Measurements from ENCODE around the gene SEMA3G.

The SEMA3G gene

GRCh38 chr3:52438579-52439425 lies 6.1 kb downstream of the SEMA3G start:
- no peak for DNase-seq

DNA sequence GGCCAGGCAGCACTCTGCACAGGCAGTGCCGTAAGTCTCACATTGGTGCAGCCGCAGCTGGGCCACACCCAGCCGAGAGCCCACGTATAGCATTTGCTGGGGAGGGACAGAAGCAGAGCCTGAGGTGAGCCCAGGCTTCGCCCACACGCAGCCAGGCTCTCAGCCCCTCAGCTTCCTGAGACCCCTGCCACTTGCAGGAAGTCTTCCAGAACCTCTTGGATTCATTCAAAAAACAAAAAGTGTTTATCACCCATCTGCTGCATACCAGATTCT lies 6.9 kb downstream of the SEMA3G start:
- no peak for DNase-seq

GRCh38 chr3:52437326-52438103 lies 7.4 kb downstream of the SEMA3G start:
- DNase-seq: no peak

DNA sequence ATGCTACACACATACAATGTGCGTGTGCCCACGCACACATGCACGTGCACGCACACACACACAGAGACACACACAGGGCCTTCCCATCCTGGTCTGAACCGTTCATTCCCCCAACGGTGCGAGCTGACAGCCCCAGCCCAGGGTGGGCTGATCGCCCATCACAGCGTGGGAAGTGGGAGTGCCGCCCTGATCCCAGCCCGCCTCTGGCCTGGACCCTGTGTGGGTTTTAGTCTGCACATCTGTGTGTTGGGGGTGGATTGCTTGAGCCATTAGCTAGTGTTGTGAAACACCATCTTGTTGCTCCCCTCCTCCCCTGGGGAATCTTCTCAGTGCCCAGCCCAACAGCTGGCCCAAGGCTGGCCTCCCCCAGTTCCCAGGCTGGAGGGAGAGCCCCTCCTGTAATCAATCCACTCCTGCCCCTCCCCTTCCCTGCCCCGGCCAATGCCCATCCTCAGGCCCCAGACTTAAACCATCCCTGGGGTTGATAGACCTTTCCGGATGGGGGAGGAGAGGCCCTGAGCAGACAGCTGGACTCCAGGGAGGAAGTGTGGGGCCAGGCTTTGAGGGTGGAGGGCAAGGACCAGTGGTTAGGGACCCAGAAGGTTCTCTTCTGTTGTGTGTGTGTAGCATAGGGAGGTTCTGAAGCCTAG lies 8.3 kb downstream of the SEMA3G start:
- no peak for DNase-seq

GRCh38 chr3:52435246-52436101 lies 9.4 kb downstream of the SEMA3G start:
- DNase-seq: no peak

DNA sequence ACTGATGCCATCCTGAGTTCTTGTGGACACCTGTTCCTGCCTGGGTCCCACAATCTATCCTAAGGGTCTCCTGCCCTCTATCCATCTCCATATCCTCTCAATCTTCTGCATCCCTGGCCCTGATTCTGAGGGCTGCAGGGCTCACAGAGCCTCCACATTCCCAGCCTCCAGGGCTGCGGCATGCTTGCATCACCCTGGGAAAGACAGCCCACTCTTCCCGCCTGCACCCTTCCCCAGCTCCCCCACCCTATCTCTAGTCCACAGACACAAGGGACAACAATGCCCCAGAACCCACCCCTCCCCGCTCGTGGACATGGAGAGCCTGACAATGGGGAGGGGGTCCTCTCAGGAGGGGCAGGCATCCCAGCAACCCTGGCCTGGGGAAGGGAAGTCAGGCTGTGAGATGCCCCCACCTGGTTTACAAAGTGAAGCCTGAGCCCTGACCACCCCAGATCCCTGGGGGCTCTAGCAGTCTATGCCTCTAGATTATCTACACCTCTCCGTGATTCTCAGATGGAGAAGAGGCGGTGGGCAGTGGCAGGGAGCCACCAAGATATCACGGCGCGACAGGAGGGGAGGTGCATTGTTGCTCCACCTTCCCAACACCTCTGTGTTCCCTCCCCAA lies 10.3 kb downstream of the SEMA3G start:
- no peak for DNase-seq

DNA sequence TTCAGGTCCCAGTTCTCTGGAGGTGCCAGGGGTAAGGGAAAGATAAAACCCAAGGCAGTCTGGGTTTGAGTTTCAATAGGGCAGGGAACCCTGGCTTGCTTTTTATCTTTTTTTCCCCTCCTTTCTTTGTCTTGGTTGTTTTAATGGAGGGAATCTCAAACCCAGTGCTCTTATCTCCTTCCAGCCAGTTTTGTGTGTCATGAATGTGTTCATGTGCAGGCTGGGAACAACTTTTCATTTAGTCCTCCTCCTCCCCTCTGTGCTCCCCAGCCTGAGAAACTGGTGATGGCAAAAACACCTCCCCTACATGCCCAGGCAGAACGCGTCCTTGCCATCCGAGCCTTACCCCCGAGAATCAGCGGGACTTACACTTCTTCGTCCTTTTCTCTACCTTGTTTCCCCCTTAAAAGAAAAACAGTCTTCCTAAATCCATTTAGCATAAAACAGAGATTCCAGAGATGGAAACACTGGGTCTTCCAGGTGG lies 10.9 kb downstream of the SEMA3G start:
- DNase-seq: no peak

- DNase-seq: no peak
Measured at GRCh38 chr3:52433328-52433995, 11.4 kb downstream of the SEMA3G start.

DNA sequence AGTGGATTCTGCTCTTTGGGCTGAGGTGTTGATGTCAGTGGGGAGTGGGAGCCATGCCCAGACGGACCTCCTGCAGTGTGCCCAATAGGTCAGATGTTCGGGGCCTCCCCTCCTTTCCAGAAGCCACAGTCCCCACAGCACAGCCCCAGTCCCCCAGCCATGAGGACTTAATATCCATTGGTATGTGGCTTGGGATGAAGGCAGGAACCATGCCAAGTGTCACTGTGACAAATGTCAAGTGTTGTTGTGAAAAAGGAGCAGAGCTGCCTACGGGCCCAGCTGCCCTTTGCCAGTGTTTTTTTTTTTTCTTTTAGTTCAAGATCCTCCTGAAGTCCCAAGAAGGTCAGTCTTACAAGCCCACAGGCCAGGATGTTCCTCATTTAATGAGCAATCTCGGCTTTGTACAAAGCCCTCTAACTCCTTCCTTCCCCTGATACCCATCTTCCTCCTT lies 12.2 kb downstream of the SEMA3G start:
- DNase-seq: no peak

- no peak for DNase-seq
Measured at GRCh38 chr3:52432225-52432624, 12.7 kb downstream of the SEMA3G start.

- no peak for DNase-seq
Measured at GRCh38 chr3:52431459-52432223, 13.3 kb downstream of the SEMA3G start.

DNA sequence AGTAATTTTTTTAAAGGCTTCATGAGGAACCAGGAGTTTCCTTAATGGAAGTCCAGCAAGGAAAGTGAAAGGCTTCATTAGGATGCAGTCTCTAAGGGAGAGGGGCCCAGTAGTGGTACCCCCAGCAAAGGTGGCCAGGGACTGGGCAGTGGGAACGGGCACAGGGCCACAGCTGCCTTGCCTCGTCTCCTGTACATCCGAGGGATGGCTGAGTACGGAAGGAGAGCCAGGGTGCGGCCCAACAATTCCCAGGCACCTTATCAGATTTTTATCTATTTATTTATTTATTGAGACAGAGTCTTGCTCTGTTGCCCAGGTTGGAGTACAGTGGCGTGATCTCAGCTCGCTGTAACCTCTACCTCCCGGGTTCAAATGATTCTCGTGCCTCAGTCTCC lies 14.5 kb downstream of the SEMA3G start:
- no peak for DNase-seq

- DNase-seq: no peak
Measured at GRCh38 chr3:52429779-52430415, 15.0 kb downstream of the SEMA3G start.

DNA sequence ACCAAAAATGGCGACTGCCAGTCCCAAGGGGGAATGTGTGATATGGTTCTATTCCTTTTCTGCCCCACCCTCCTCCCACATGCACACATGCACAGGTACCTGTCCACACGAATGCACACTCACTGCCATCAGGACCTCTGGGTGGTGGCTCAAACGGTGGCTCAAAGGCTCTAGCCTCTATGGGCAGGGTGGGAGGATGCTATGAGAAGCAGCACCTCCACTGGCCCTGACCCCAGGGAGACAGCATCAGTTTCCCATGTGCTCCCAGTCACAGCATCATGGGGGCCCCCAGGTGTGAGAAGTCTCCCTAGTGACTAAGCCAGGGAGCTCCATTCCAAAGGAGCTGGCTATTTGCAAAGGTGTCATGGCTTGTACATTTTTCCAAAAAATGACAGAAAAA lies 15.9 kb downstream of the SEMA3G start:
- no peak for DNase-seq

DNA sequence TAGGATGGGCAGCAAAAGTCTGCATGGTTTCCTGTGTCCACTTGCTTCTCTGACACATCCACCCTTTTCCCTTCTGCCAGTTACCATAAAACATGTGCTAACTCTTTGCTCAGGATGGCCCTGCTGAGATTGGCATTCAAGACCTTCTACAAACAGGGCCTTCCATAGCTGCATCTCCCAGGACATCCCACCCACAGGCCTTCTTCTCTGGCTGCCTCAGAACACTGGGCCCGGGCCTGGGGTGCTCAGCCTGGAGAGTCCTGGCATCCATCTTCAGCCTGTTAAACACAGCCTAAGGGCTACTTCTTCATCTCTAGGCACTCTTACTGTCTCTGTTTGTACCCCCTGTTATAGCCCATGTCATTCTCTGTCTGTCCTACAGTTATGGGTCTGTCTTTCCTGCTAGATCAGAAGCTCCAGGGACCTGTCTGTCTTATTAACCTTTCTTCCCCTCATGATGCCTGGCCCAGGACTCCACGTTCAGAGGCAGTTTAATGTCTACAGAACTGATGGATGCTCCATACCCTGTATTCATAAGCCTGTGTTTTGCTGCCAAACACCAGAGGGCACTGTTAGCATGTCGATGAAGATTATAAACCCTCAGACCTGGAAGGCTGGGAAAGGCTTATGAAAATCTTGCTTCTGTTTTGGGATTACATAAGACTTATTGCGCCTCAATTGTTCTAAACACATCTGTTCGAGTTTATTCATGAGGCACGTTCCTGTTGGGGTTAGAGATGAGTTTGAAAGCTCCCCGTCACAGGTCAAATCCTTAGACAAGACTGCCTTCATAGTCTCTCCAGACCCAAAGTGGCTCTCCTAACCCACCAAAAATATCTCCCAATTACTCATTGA lies 16.5 kb downstream of the SEMA3G start:
- DNase-seq: peak; percentile 12

GRCh38 chr3:52423173-52423572 lies 21.7 kb downstream of the SEMA3G start:
- no peak for DNase-seq

DNA sequence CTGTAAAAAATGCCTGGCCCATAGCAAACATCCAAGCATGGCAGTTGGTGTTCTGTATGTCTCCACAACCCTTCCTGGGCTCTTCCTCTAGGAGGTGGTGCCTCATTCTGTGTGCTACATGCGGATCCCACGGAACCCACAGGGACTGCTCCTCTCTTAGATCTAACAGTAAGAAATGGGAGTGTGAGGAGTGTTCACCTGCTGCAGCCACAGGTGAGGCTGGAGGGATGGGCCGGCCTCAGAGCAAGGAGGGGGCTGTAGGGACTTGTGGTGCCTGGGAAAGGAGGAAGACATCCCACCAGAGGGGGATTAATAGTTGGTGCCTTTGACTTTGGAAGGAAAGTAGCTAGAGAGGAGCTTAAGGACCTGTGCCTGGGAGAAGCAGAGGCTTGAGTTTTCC lies 22.2 kb downstream of the SEMA3G start:
- DNase-seq: no peak

GRCh38 chr3:52420388-52420787 lies 24.5 kb downstream of the SEMA3G start:
- no peak for DNase-seq

GRCh38 chr3:52415800-52416199 lies 29.1 kb downstream of the SEMA3G start:
- DNase-seq: no peak
